ENCODE results near the gene EML3.
"Not testable (repeated sequence)": the region's sequence is repeated elsewhere in the genome, so short reads cannot be mapped to it uniquely, and the experiment has no call there.

EML3 gene, protein sequence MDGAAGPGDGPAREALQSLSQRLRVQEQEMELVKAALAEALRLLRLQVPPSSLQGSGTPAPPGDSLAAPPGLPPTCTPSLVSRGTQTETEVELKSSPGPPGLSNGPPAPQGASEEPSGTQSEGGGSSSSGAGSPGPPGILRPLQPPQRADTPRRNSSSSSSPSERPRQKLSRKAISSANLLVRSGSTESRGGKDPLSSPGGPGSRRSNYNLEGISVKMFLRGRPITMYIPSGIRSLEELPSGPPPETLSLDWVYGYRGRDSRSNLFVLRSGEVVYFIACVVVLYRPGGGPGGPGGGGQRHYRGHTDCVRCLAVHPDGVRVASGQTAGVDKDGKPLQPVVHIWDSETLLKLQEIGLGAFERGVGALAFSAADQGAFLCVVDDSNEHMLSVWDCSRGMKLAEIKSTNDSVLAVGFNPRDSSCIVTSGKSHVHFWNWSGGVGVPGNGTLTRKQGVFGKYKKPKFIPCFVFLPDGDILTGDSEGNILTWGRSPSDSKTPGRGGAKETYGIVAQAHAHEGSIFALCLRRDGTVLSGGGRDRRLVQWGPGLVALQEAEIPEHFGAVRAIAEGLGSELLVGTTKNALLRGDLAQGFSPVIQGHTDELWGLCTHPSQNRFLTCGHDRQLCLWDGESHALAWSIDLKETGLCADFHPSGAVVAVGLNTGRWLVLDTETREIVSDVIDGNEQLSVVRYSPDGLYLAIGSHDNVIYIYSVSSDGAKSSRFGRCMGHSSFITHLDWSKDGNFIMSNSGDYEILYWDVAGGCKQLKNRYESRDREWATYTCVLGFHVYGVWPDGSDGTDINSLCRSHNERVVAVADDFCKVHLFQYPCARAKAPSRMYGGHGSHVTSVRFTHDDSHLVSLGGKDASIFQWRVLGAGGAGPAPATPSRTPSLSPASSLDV

DNA sequence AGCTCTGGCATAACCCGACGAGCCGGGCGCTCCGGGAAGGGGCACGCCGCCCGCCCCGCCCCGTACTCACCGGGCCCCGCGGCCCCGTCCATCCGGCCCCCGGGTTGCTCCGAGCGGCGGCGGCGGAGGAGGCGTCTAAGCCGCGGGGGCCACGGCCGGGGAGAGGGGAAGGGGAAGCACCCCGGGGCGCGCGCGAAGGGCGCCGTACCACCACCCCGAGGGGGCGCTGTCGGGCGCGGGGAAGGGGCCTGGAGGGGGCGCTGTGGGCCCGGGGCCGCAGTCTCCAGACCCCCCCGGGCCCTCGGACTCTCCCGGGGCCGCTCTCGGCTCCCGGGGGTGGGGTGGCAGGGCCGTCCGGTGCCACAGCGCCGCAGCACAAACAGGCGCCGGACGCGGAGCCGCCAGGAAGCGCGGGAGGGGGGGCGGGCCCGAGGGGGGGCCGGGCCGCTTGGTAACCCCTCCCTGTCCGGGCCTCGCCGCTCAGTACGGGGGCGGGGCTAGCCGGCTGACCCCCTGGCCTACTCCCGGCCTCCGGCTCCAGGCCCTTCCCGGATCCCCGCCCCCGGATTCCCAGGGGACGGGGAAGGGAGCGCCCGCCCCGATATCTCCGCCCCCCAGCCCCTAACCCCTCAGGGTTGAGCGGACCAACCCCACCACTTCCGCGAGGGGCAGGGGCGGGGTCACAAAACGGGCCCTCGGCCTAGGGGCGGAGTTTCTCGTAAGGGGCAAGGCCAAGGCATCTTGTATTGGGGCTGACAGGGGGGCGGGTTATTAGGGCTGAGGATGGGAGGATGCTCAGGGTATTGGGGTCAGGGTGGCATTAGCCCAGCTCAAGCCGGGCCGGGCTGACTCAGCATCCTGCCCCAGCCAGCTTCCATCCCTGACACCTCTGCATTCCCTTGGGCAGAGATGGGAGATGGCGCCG, at the start of gene EML3, which contains the start of gene ROM1:
EML3 (minus strand) TSS at position 410 of the 925 bp plus-strand sequence; CDS start at position 92, 318 bp downstream.
ROM1 (plus strand) TSS at position 892 of the 925 bp plus-strand sequence; CDS start at position 917, 25 bp downstream.
- DNase-seq = peak; percentile 64

DNA sequence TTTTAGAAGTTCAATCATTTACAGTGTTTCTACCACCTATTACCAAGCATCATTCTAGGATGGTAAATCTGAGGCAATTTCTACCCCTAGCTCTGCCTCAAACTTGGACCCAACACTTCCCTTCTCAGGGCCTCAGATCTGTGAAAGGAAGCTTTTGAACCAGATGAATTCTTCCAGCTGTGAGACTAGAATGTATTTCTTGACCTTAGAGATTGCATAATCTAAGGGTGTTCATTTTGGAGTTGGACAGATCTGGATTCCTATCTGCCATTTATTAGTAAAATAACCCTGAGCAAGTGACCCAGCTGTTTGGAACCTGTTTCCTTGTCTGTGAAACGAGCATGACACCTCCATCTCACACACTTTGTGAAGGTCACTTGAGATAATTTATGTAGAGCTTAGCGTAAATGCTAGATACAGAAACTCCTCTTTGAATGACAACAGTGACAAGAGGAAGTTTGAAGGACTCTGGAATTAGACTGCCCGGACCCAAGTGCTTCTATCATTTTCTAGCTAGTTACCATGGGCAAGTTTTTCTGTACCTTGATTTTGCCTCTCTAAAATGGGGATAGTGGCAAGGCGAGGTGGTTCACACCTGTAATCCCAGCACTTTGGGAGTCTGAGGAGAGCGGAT, 44.3 kb upstream of the EML3 start:
- peak; percentile 67 for DNase-seq

DNA sequence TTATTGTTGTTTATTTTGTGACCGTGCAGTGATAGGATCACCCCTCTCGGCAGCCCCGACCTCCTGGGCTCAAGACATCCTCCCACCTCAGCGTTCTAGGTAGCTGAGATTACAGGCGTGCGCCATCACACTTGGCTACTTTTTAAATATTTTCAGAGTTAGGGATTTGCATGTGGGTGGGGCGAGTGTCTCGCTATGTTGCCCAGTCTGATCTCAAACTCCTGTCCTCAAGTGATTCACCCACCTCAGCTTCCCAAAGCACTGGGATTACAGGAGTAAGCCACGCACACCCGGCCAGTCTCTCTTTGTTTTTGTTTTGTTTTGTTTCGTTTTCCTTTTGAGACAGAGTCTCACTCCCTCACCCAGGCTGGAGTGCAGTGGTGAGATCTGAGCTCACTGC, 41.7 kb upstream of the EML3 start:
- no peak for DNase-seq

DNA sequence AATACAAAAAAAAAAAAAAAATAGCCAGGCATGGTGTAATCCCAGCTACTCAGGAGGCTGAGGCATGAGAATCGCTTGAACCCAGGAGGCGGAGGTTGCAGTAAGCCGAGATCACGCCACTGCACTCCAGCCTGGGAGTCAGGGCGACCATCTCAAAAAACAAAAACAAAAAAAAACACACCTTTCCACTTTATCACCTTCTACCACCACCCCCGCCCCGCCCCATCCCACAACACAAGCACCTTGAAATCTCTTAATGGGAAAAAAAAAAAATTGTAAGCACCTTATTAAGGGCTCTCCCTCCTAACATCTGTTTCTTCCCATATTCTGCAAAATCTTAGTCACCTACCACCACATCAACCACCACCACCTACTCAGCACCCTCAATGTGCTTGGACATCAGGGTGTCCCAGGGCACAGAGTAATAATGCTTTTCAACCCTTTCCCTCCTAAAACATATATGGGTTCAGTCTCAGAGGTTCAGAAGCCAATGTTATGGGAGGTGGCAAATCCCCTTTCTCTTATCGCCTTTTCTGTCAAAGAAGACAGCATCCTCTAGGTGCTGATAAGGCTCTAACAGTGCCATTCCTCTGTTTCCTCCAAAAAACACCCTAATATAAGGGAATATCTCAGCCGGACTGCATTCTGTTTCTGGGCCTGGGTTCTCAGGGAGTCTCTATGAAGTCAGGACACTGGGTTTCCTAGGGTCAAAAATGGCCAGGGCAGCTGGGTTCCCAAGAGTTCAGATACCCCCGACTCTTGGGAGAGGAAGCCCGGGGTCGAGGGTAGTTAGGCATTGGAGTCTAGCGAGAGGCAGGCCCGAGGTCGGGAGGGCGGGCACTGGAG, 39.8 kb upstream of the EML3 start:
- DNase-seq = peak; percentile 5

DNA sequence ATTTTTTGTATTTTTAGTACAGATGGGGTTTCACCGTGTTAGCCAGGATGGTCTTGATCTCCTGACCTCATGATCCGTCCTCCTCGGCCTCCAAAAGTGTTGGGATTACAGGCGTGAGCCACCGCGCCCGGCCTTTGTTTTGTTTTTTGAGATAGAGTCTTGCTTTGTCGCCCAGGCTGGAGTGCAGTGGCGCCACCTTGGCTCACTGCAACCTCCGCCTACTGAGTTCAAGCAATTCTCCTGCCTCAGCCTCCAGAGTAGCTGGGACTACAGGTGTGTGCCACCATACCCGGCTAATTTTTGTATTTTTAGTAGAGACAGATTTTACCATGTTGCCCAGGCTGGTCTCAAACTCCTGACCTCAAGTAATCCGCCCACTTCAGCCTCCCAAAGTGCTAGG, 37.7 kb upstream of the EML3 start:
- not testable (repeated sequence) for DNase-seq

DNA sequence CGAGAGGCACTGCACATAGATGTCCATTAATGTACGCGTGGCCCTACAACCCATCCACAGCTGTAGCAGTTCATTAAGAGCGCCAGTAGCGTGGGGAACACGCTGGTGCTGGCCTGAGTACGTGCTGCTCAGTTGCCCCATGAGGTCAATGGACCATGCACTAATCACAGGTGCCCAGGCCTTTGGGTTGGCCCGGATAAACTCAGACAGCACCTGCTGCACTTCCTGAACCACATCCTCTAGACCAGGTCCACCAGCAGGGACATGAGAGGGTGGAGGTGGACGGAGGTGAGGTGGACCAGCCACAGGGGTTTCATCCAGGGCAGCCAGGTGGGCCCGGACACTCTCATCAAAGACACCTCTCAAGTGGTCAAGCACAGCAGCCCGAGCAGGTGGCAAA, 36.9 kb upstream of the EML3 start:
- DNase-seq = no peak

DNA sequence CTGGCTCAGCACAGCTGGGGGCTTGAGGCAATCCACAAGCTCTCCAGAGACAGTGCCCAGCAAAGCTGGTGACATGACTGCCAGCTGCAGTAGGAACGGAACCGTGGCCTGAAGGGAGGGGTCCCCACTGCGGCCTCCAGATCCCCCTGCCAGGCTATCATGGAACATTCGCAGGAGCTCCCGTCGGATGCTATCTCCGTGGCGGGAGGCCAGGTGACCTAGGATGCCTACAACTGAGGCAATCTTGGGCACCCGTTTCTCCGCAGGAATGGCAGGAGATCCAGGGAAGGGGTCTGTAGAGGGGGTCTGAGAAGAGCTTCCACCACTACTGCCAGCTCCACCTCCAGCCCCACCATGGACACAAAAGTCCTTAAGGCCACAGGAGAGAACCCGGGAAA, 36.4 kb upstream of the EML3 start:
- no peak for DNase-seq

DNA sequence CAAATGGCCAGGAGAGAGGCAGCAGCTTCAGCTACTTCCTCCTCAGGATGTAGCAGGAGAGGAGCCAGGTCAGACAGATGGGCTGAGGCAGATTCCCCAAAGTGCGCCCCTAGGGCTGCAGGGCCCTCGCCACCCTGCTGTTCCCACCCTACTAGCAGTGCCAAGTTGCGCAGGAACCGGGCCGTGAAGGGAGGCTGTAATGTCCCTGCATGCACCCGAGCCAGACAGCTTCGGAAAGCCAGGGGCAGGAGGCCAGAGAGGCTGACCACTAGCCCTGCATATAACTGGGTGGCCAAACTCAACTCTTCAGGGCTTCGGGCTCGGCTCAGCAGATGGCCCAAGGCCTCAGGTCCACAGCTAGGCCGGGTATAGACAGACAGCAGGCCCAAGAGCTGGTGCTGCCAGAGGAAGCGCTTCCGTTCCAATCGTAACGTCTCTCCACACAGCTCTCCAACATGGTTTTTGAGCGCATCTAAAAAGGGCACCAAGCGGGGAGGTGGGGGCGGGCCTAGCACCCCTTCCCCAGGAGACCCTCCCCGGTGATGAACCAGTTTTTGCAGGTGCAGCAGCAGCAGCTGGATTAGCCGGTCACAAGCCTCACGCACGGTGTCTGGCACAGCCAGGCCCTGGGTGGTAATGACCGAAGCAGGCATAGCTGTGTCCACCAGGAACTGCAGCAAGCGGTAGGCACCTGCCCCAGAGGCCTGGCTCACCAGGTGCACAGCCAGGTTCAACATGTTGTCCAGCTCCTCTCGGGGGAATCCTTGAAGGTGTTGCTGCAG, 35.8 kb upstream of the EML3 start:
- DNase-seq = no peak

DNA sequence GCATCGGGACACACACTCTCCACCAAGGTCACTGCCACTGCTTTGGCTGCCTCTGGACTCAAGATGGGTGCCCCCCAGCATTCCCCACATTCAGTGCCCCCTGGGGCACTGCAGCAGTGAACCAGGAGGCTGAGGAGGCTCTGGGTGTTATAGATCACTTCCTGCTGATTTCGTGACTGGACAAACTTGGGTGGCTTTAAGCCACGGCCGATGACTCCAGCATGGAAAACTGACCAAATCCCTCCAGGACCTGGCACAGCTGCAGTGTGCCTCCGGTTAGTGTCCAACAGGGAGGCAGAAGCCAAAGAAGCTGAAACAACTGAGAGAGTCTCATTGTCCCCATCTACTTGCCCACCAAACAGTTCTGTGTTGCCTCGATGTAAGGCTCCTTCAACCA, 35.0 kb upstream of the EML3 start:
- no peak for DNase-seq

DNA sequence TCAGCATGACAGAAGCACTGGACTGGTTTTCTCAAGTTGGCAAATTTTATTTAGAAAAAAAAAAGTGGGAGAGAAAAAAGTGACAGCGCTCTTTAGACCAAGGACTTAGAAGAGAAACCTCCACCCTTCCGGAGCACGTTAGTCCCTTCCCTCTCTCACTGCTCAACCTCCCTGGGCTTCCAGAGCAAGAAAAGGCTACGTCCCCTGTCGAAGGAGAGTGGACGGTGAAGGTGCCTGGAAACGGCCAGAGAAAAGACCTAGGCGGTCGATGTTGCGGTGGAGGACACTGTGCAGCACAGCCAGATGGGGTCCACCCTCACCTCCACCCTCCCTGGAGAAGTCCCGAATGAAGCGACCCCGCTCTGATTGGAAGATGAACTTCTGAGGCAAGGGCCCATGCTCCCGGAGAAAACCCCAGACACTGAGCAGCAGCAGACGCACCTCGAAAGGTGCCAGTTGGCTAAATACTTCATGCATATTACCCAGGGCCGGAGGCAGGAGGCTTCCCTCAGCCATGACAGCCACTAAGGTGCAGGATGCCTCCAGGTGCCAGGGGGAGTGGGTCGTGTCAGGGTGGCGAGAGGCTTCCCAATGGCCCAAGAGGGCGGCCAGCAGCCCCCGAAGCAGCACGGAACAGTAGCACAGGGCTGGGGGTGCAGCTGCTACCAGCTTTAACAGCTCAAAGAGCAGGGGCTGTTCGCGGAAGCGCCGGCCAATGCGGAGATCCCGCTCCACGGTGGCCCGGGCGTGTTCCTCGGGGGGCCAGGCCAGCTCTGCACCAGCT, 34.4 kb upstream of the EML3 start:
- DNase-seq = no peak

DNA sequence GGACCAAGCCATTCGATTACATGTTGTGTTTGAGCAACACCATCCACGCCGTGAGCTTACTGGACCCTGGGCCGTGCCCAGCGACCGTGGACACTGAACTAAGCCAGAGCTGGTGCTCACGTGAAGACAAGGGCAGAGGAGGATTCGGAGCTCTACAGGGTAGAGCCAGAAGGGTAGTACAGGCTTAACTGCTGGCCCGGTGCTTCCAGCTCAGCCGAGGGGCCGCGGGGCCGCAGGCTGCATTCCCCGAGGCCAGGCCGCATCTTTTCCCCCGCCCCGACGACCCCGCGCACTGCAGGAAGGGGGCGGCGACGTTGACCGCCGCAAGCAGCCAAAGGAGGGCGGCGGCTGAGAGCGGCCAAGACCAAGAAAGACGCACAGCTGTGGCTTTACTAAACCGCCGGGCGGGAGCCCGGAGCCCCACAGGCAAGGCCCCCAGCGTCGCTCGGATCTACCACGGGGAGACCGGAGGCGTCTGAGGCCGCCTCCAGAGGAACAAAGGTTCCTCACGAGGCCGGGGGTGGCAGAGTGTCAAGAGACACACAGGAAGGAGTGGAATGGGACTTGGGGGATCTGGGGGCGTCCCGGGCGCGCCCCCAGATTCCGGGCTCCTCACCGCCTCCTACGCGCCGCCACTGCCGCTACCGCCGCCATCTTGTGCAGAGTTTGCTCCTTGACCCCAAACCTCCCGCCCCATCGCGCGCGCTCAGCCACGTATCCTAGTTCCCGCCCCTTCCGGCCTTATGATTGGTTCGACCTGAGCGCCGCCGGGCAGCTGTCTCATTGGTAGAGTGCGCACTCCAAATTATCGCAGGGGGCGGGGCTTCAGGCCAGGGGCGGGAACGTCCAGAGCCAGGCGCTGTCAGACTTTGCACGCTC, 33.6 kb upstream of the EML3 start, which contains the start of gene GANAB:
GANAB (minus strand) TSS at position 668 of the 879 bp plus-strand sequence; CDS start at position 654, 14 bp downstream.
- peak; percentile 97 for DNase-seq

DNA sequence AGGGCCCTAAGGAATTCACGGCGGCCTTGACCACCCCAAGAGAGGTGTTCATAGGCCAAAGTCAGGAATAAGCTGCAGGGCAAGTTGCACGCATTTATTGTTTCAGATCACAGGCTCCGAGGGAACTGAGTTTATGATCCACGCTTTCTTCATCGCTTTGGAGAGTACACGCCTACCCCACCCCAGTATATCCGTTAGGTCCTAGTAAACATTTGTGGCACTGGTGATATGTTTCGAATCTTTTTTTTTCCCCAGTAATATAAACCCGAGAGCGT, 33.0 kb upstream of the EML3 start:
- no peak for DNase-seq

DNA sequence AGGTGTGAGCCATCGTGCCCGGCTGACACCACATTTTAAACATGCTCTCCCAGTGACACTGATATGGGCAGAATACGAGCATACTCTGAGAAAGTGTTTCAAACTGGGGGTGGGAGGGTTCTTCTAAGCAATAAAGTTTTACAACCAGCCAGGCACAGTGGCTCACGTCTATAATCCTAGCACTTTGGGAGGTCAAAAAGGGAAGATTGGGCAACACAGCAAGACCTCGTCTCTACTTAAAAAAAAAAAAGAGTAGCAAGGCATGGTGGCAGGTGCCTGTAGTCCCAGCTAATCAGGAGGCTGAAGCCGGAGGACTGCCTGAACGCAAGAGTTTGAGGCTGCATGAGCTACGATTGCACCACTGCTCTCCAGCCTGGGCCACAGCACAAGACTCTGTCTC, 31.6 kb upstream of the EML3 start:
- peak; percentile 36 for DNase-seq

DNA sequence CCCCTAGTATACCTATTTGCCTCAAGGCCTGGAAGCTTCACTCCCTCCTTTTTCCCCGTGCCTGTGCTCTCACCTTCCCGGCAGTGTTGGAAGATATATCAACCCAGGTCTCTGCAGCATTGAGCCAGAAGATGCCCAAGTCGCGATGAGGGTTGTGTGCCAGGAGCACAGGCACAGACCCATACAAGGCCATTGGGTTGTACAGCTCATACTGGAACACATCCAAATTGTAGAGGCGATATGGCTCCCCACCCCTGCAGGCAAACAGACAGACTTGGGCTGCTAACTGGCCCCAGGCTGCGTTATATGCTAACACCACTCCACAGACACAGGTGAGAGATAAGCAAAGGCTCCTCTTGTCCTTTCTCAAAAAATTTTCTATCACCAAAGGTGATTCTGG, 19.9 kb upstream of the EML3 start:
- DNase-seq = no peak

DNA sequence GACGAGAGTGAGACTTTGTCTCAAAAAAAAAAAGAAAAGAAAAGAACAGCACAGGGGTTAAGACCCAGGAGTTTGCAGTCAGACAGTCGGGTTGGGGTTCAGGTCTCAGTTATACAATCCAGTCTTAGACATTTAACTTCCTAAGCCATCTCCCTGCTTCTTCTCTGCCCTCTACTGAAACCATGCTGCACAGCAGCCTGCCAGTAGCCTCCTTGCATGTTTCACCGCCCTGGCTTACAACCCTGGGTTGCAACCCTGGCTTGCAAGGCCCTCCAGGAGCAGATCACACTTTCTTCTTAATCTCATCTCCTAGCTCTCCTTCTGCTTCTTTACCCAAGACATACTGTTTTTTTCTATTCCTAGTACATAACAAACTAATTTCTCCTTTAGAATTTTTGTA, 15.1 kb upstream of the EML3 start:
- DNase-seq = peak; percentile 1

DNA sequence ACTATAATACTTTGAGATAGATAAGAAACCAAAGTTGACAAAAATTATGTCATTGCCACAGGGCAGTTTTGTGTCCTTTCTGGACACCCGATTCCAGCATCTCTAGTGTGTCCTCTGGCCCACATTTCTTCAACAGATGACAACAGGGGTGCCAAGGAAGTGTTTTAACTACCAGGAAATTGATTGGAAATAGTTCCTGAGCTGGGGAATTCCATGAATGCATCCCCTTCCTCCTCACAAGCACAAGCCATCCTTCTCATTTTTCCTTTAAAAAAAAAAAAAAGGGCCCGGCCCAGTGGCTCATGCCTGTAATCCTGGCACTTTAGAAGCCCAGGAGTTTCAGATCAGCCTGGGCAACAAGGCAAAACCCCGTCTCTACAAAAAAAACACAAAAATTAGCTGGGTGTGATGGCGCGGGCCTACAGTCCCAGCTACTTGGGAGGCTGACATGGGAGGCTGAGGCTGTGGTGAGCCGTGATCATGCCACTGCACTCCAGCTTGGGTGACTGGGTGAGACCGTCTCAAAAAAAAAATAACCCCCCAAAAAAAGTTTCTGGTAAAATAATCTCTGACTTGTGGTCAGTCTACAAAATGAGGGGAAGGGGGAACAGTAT, 10.0 kb upstream of the EML3 start:
- no peak for DNase-seq

DNA sequence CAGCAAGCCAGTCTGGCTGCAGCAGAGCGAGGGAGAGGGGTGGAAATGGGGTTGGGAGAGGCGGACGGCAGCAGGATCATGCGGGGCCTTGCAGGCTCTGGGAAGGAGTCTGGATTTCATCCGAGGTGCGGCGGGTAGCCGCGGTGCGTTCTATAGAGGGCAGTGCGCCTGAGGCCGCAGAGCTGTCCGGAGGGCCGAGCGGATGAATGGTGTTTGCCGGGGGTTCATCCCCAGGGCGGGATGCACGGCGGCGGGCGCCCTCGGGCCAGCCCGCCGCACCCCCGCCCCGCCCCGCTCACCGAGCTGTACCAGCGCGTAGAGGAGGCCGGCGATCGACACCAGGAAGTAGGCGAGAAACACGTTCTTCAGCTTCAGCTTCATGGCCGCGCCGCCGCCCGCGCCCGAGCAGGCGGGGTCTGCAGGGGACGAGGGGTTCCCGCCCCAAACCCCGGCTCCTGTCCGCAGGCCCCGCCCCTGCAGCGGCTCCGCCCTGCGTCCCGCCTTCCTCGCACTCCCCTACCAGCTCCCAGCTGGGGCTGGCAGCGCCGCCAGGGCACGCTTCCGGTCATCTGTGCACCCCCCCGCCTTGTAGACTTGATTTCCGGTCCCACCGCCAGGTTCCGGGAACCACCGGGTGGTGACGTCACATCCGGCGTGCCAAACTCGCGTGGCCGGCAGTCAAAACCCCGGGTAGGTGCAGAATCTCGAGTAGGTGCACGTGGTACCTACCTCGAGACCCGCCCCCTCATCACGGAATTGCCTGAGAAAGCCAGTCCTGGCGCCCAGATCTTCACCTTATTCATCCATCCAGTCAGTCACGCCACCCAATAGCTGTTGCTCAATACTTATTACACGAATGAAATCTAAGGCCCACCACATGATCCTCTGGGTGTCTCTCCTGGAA, 9.2 kb upstream of the EML3 start, which contains the start of gene B3GAT3:
B3GAT3 (minus strand) TSS at position 420 of the 904 bp plus-strand sequence; CDS start at position 381, 39 bp downstream.
- peak; percentile 98 for DNase-seq

Measured in MV-4-11 (cell line).